NCI-H1092 (cell line): ENCODE measurements around the gene NAA80.
"Not testable (repeated sequence)": the region's sequence is repeated elsewhere in the genome, so short reads cannot be mapped to it uniquely, and the experiment has no call there.

Experiments
- DNase-seq: peaks from one replicate; lab custom pipeline; 2025; lab: John Stamatoyannopoulos, UW

Gene NAA80

GRCh38 chr3:50269977-50270413, 29.2 kb downstream of the NAA80 start:
- no peak for DNase-seq

- DNase-seq, result no peak
Observed at GRCh38 chr3:50269460-50269859, 29.7 kb downstream of the NAA80 start.

- DNase-seq, result no peak
Observed at GRCh38 chr3:50268703-50269451, 30.3 kb downstream of the NAA80 start, which contains the start of gene SEMA3B. Gene SEMA3B (plus strand): TSS chr3:50269147. CDS start chr3:50269241, 94 bp downstream.

GRCh38 chr3:50268276-50268675, 30.9 kb downstream of the NAA80 start:
- no peak for DNase-seq

GRCh38 chr3:50267280-50267913, 31.8 kb downstream of the NAA80 start:
- no peak for DNase-seq

GRCh38 chr3:50266836-50267235, 32.4 kb downstream of the NAA80 start:
- no peak for DNase-seq

- no peak for DNase-seq
Observed at GRCh38 chr3:50266017-50266416, 33.2 kb downstream of the NAA80 start.

- no peak for DNase-seq
Observed at GRCh38 chr3:50265571-50265970, 33.6 kb downstream of the NAA80 start.

GRCh38 chr3:50264964-50265485, 34.2 kb downstream of the NAA80 start:
- DNase-seq, result no peak

GRCh38 chr3:50264383-50264963, 34.7 kb downstream of the NAA80 start:
- DNase-seq, result no peak

GRCh38 chr3:50263478-50264382, 35.5 kb downstream of the NAA80 start:
- DNase-seq, result no peak

- no peak for DNase-seq
Observed at GRCh38 chr3:50262778-50263177, 36.4 kb downstream of the NAA80 start.

- not testable (repeated sequence) for DNase-seq
Observed at GRCh38 chr3:50262200-50262599, 37.0 kb downstream of the NAA80 start.

GRCh38 chr3:50261505-50261904, 37.7 kb downstream of the NAA80 start:
- no peak for DNase-seq

GRCh38 chr3:50260942-50261441, 38.2 kb downstream of the NAA80 start:
- DNase-seq, result no peak

GRCh38 chr3:50260027-50260941, 38.9 kb downstream of the NAA80 start:
- DNase-seq, result peak; percentile 66

GRCh38 chr3:50259432-50260026, 39.7 kb downstream of the NAA80 start:
- DNase-seq, result no peak

- DNase-seq, result no peak
Observed at GRCh38 chr3:50258979-50259378, 40.2 kb downstream of the NAA80 start.

GRCh38 chr3:50258029-50258680, 41.0 kb downstream of the NAA80 start:
- no peak for DNase-seq
